HepG2 (cell line): ENCODE results near the gene MAGI1. TPM values are rescaled to one million over a fixed set of nuclear protein-coding genes. Genes with fewer than 3 reads are reported as not detected.

Experiments used
- AGO1 ChIP-seq: fragments of 200-400 bp; formaldehyde crosslinking; IDR thresholded peaks from 2 replicates; pipeline ENCODE4 v1.6.1; 2017; ENCODE audit warnings: mild to moderate bottlenecking, low read depth, low read length, moderate library complexity; ENCODE audit not compliant: poor library complexity, severe bottlenecking
- DPF2 ChIP-seq: sonication (generic); formaldehyde crosslinking; IDR thresholded peaks from 2 replicates; pipeline ENCODE4 v1.4.0; 2020; ENCODE audit warnings: mild to moderate bottlenecking, low read depth, missing genetic modification reagents, borderline replicate concordance
- HNRNPLL ChIP-seq: fragments of 200-400 bp; formaldehyde crosslinking; IDR thresholded peaks from 2 replicates; pipeline ENCODE4 v1.6.1; 2017; ENCODE audit warnings: mild to moderate bottlenecking, low read depth, low read length; ENCODE audit not compliant: poor library complexity, severe bottlenecking
- SMAD9 ChIP-seq: sonication (generic); formaldehyde crosslinking; IDR thresholded peaks from 2 replicates; pipeline ENCODE4 v1.5.1; 2020; ENCODE audit warnings: mild to moderate bottlenecking, missing genetic modification reagents
- STAT5B ChIP-seq: sonication (generic); formaldehyde crosslinking; IDR thresholded peaks from 2 replicates; pipeline ENCODE4 v1.4.0; 2020; ENCODE audit warnings: missing genetic modification reagents
- ZNF230 ChIP-seq: sonication (generic); formaldehyde crosslinking; IDR thresholded peaks from 2 replicates; pipeline ENCODE4 v1.4.0; 2020; ENCODE audit warnings: mild to moderate bottlenecking, missing genetic modification reagents
- ZNF33B ChIP-seq: sonication (generic); formaldehyde crosslinking; IDR thresholded peaks from 2 replicates; pipeline ENCODE4 v1.5.1; 2020; ENCODE audit warnings: mild to moderate bottlenecking, missing genetic modification reagents
- ZNF557 ChIP-seq: sonication (generic); formaldehyde crosslinking; IDR thresholded peaks from 2 replicates; pipeline ENCODE4 v1.4.0; 2020; ENCODE audit warnings: missing genetic modification reagents
- ZNF891 ChIP-seq: sonication (generic); formaldehyde crosslinking; IDR thresholded peaks from 2 replicates; pipeline ENCODE4 v1.5.0; 2020; ENCODE audit warnings: mild to moderate bottlenecking, missing genetic modification reagents
- polyA plus RNA-seq, 8 experiments: library from polyadenylated mRNA; depleted of rRNA in 3 of 8; stranded (reverse) in 7 of 8; unstranded in 1 of 8; fragments of >200 nt; fragmentation: Illumina TruSeq in 4 of 8; extraction: Trizol in 4 of 8; gene quantifications; 2 replicates each; pipeline versions ENCODE4 v1.2.1 to v1.2.3, GENCODE V29; 2011 to 2016; ENCODE audit warnings: low read depth in 4 of 8, missing spikeins in 1 of 8, mixed read lengths in 1 of 8; ENCODE audit not compliant: insufficient read depth in 1 of 8
- total RNA-seq, 5 experiments: library from RNA; depleted of rRNA; stranded (reverse); fragments of >200 nt; fragmentation: Illumina TruSeq; extraction: Trizol; gene quantifications; 2 replicates each; pipeline ENCODE4 v1.2.3, GENCODE V29; 2016; ENCODE audit warnings: low read depth in 1 of 5
- TF ChIP-seq, protein P1 (sequence below): IDR thresholded peaks from 2 replicates; pipeline ENCODE4 v1.6.1; 2016; ENCODE audit warnings: low read depth, missing genetic modification reagents, missing compliant biosample characterization
- TF ChIP-seq, protein P2 (sequence below): sonication (generic); formaldehyde crosslinking; IDR thresholded peaks from 2 replicates; pipeline ENCODE4 v1.4.0; 2020; ENCODE audit warnings: missing genetic modification reagents
- TF ChIP-seq, protein P3 (sequence below): sonication (generic); formaldehyde crosslinking; conservative IDR thresholded peaks from 2 replicates; pipeline ENCODE4 v1.4.0; 2020; ENCODE audit warnings: missing genetic modification reagents
- TF ChIP-seq, protein P4 (sequence below): IDR thresholded peaks from 2 replicates; pipeline ENCODE4 v1.6.1; 2016; ENCODE audit warnings: low read depth, control low read depth
- TF ChIP-seq, protein P5 (sequence below): sonication (generic); formaldehyde crosslinking; IDR thresholded peaks from 2 replicates; pipeline ENCODE4 v1.9.0; 2022; ENCODE audit warnings: missing genetic modification reagents, mild to moderate bottlenecking, borderline replicate concordance
- TF ChIP-seq, protein P6 (sequence below): sonication (generic); formaldehyde crosslinking; IDR thresholded peaks from 2 replicates; pipeline ENCODE4 v1.4.0; 2020; ENCODE audit warnings: missing genetic modification reagents
- TF ChIP-seq, protein P7 (sequence below): sonication (generic); formaldehyde crosslinking; IDR thresholded peaks from 2 replicates; pipeline ENCODE4 v1.4.0; 2020; ENCODE audit warnings: missing genetic modification reagents

MAGI1 gene
- total and polyA plus RNA-seq, 2 of the 13 experiments (the other 11 are each of a cell fraction or from before 2014, with no cell fraction given), result 22.2 to 26.0 TPM

DNA sequence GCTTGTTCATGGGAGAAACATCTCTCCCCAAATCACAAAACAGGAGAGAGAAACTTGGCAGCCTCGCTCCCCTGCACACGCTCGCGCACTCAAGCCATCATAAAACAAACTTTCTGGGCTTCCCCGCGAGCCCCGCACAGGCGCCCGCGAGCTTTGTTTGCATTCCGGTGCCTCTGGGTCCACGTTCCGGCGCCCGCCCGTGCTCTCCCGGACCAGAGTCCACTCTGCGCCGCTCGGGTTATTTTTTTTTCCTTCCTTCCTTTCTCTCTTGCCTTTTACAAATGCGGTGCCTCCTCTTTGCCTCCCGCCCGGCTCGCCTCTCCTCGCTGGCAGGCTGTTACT, 363 bp downstream of the MAGI1 start (continued):
- no peak for TF ChIP-seq ZNF230
- no peak for TF ChIP-seq ZNF33B (CRISPR knock-in tag)
- no peak for TF ChIP-seq AGO1
- no peak; the same call in 1 of the 2 replicates for TF ChIP-seq DPF2 (CRISPR knock-in tag)
- TF ChIP-seq, protein P1, sequence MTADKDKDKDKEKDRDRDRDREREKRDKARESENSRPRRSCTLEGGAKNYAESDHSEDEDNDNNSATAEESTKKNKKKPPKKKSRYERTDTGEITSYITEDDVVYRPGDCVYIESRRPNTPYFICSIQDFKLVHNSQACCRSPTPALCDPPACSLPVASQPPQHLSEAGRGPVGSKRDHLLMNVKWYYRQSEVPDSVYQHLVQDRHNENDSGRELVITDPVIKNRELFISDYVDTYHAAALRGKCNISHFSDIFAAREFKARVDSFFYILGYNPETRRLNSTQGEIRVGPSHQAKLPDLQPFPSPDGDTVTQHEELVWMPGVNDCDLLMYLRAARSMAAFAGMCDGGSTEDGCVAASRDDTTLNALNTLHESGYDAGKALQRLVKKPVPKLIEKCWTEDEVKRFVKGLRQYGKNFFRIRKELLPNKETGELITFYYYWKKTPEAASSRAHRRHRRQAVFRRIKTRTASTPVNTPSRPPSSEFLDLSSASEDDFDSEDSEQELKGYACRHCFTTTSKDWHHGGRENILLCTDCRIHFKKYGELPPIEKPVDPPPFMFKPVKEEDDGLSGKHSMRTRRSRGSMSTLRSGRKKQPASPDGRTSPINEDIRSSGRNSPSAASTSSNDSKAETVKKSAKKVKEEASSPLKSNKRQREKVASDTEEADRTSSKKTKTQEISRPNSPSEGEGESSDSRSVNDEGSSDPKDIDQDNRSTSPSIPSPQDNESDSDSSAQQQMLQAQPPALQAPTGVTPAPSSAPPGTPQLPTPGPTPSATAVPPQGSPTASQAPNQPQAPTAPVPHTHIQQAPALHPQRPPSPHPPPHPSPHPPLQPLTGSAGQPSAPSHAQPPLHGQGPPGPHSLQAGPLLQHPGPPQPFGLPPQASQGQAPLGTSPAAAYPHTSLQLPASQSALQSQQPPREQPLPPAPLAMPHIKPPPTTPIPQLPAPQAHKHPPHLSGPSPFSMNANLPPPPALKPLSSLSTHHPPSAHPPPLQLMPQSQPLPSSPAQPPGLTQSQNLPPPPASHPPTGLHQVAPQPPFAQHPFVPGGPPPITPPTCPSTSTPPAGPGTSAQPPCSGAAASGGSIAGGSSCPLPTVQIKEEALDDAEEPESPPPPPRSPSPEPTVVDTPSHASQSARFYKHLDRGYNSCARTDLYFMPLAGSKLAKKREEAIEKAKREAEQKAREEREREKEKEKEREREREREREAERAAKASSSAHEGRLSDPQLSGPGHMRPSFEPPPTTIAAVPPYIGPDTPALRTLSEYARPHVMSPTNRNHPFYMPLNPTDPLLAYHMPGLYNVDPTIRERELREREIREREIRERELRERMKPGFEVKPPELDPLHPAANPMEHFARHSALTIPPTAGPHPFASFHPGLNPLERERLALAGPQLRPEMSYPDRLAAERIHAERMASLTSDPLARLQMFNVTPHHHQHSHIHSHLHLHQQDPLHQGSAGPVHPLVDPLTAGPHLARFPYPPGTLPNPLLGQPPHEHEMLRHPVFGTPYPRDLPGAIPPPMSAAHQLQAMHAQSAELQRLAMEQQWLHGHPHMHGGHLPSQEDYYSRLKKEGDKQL, result no peak
- TF ChIP-seq HNRNPLL, result peak; percentile 32
- 0 out of 2 replicates have a peak, but pooled peaks have one; percentile 53 for TF ChIP-seq ZNF557 (CRISPR knock-in tag)
- TF ChIP-seq, protein P2, sequence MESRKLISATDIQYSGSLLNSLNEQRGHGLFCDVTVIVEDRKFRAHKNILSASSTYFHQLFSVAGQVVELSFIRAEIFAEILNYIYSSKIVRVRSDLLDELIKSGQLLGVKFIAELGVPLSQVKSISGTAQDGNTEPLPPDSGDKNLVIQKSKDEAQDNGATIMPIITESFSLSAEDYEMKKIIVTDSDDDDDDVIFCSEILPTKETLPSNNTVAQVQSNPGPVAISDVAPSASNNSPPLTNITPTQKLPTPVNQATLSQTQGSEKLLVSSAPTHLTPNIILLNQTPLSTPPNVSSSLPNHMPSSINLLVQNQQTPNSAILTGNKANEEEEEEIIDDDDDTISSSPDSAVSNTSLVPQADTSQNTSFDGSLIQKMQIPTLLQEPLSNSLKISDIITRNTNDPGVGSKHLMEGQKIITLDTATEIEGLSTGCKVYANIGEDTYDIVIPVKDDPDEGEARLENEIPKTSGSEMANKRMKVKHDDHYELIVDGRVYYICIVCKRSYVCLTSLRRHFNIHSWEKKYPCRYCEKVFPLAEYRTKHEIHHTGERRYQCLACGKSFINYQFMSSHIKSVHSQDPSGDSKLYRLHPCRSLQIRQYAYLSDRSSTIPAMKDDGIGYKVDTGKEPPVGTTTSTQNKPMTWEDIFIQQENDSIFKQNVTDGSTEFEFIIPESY (CRISPR knock-in tag), result no peak
- no peak for TF ChIP-seq ZNF891 (CRISPR knock-in tag)
- TF ChIP-seq, protein P3, sequence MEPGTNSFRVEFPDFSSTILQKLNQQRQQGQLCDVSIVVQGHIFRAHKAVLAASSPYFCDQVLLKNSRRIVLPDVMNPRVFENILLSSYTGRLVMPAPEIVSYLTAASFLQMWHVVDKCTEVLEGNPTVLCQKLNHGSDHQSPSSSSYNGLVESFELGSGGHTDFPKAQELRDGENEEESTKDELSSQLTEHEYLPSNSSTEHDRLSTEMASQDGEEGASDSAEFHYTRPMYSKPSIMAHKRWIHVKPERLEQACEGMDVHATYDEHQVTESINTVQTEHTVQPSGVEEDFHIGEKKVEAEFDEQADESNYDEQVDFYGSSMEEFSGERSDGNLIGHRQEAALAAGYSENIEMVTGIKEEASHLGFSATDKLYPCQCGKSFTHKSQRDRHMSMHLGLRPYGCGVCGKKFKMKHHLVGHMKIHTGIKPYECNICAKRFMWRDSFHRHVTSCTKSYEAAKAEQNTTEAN (CRISPR knock-in tag), result no peak
- TF ChIP-seq, protein P4, sequence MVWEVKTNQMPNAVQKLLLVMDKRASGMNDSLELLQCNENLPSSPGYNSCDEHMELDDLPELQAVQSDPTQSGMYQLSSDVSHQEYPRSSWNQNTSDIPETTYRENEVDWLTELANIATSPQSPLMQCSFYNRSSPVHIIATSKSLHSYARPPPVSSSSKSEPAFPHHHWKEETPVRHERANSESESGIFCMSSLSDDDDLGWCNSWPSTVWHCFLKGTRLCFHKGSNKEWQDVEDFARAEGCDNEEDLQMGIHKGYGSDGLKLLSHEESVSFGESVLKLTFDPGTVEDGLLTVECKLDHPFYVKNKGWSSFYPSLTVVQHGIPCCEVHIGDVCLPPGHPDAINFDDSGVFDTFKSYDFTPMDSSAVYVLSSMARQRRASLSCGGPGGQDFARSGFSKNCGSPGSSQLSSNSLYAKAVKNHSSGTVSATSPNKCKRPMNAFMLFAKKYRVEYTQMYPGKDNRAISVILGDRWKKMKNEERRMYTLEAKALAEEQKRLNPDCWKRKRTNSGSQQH (CRISPR knock-in tag), result no peak
- TF ChIP-seq, protein P5, sequence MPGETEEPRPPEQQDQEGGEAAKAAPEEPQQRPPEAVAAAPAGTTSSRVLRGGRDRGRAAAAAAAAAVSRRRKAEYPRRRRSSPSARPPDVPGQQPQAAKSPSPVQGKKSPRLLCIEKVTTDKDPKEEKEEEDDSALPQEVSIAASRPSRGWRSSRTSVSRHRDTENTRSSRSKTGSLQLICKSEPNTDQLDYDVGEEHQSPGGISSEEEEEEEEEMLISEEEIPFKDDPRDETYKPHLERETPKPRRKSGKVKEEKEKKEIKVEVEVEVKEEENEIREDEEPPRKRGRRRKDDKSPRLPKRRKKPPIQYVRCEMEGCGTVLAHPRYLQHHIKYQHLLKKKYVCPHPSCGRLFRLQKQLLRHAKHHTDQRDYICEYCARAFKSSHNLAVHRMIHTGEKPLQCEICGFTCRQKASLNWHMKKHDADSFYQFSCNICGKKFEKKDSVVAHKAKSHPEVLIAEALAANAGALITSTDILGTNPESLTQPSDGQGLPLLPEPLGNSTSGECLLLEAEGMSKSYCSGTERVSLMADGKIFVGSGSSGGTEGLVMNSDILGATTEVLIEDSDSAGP (CRISPR knock-in tag), result no peak
- no peak for TF ChIP-seq STAT5B
- TF ChIP-seq SMAD9 (CRISPR knock-in tag), result no peak
- TF ChIP-seq, protein P6, sequence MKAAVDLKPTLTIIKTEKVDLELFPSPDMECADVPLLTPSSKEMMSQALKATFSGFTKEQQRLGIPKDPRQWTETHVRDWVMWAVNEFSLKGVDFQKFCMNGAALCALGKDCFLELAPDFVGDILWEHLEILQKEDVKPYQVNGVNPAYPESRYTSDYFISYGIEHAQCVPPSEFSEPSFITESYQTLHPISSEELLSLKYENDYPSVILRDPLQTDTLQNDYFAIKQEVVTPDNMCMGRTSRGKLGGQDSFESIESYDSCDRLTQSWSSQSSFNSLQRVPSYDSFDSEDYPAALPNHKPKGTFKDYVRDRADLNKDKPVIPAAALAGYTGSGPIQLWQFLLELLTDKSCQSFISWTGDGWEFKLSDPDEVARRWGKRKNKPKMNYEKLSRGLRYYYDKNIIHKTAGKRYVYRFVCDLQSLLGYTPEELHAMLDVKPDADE (CRISPR knock-in tag), result no peak
- TF ChIP-seq, protein P7, sequence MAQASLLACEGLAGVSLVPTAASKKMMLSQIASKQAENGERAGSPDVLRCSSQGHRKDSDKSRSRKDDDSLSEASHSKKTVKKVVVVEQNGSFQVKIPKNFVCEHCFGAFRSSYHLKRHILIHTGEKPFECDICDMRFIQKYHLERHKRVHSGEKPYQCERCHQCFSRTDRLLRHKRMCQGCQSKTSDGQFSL (CRISPR knock-in tag), result no peak
